Measurements from ENCODE around the gene PRRT1B. TPM values are rescaled to one million over a fixed set of nuclear protein-coding genes. Genes with fewer than 3 reads are reported as not detected.
"Not testable (repeated sequence)": the region's sequence is repeated elsewhere in the genome, so short reads cannot be mapped to it uniquely, and the experiment has no call there.

Gene PRRT1B
- total RNA-seq, 8 experiments from 2014 or later, result 0.29 TPM; not detected in 7

DNA sequence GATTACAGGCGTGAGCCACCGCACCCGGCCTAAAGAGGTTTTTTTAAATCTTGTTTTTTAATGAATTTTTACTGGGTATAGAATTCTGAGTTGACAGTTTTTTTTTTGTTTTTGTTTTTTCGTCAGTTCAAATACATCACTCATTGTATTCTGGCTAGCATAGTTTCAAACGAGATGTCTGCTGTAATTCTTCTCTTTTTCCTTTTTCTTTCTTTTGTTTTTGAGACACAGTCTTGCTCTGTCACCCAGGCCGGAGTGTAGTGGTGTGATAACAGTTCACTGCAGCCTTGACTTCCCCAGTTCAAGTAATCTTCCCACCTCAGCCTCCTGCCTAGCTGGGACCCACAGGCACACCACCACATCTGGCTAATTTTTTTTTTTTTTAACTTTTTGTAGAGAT lies 2.2 kb upstream of the PRRT1B start:
- no peak overlapping the region for H3K27ac ChIP-seq
- 33 to 100% (median 88%) methylated on average over 2 to 6 of the region's 6 CpGs; no CpG with 5 or more reads in 2 of the 10 experiments for WGBS, 10 experiments
- ATAC-seq (replicated peaks in 6 of 8), result no peak
- in situ Hi-C loops (cut with MboI; ENCODE audit: low pct_unique_long_range_greater_than_20kb in 2 of 9, low sequenced_read_pairs in 9 of 9, unreplicated experiment in 9 of 9), result no loop called here
- peaks cover 0 to 2% of the 10 kb centered on the region in 2 donors for H3K4me1 ChIP-seq (replicated peaks in 1 of 2)
- H3K4me3 ChIP-seq, result no peak overlapping the region

DNA sequence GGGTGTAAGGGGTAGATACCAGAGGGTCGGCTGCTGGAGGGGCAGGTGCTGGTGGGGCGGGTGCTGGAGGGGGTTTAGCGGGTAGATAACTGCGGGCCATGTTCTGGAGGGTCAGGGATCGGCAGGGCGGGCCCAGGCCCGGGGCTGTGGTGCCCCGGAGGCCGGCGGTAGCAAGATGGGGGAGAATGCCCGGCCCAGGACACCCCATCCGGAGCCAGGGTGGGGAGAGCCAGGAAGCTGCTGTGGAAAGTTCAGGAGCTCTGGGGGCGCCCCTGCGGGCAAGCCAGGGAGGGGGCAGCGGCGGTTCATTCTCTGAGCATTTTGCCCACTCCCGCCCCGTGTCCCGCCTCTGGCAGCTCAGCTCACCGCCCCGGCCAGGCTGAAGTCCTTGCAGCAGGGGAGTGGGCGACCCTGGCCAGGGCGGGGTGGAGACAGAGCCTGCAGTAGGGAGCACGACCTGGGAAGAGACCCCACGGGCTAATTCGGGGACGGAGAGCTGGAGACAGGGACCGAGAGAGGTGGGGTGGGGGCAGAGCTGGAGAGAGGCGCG lies 538 bp downstream of the PRRT1B start:
- ATAC-seq (replicated peaks in 6 of 8), result peak in 6 of 8 experiments; percentile 19 to 53 (median 42)
- H3K4me3 ChIP-seq, result peak overlapping the region in 3 of 5 donors; percentile 3 to 20 (median 3)
- in situ Hi-C loops (cut with MboI; ENCODE audit: low pct_unique_long_range_greater_than_20kb in 2 of 9, low sequenced_read_pairs in 9 of 9, unreplicated experiment in 9 of 9), result no loop called here

DNA sequence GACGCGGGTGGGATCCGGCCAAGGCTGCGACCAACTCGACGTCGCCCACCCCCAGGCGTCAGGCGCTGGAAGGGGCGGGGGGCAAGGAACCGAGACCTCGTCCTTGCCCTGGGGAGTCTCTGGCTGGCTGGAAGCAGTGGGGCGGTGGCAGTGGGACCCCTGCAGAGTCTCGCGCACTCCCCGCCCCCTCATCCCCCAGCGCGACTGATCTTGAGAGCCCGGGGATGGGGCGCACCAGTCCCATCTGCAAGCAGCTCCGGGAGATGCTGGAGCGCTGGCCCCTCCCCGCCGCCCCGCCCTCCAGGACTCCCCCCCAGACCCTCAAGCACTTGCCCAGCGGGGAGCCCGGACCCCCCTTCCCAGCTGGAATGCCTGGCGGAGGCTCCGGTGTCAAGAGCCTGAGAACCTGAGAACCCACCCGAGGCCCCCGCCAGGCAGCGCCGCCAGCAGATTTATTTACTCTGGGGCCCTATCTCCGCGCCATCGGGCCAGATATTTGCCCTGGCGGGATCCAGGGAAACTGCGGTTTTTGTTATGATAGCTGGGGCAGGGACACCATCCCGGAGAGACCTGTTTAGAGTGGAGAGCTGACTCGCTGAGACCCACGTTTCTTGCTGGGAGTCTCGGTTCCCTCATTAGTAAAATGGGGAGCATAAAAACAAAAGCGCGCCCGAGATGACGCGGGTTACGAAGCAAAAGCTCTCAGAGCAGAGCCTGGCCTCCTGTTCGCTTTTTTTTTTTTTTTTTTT lies 1.2 kb downstream of the PRRT1B start:
- Histone ChIP-seq H3K27ac (no peak overlapping the region), H3K4me3 (peak overlapping the region in 4 of 5 donors; percentile 3 to 20 (median 12)), H3K4me1 (replicated peaks in 1 of 2) (peaks cover 0 to 2% of the 10 kb centered on the region in 2 donors)
- in situ Hi-C loops (cut with MboI; ENCODE audit: low pct_unique_long_range_greater_than_20kb in 2 of 9, low sequenced_read_pairs in 9 of 9, unreplicated experiment in 9 of 9), result no loop called here
- 0 to 31% (median 7%) methylated on average over 1 to 12 of the region's 49 CpGs; no CpG with 5 or more reads in 2 of the 10 experiments for WGBS, 10 experiments
- peak; percentile 40 to 79 (median 70) for ATAC-seq (replicated peaks in 6 of 8)

More for the DNA sequence above, 538 bp downstream of the PRRT1B start:
- WGBS, 10 experiments, result no CpG with 5 or more reads among the region's 30 CpGs
- peaks cover 0 to 2% of the 10 kb centered on the region in 2 donors for H3K4me1 ChIP-seq (replicated peaks in 1 of 2)
- no peak overlapping the region for H3K27ac ChIP-seq

DNA sequence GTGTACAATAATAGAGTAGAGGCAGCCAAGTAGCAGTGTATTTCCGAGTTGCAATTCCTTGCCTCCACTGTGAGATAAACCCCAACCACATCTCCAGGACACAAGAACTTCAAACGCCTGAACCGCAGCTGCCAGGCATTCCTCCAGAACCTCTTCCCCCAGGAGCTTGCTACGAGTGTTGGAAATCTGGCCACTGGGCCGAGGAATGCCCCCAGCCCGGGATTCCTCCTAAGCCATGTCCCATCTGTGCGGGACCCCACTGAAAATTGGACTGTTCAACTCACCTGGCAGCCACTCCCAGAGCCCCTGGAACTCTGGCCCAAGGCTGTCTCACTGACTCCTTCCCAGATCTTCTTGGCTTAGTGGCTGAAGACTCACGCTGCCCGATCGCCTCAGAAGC lies 3.9 kb downstream of the PRRT1B start:
- H3K4me3 ChIP-seq; ATAC-seq (replicated peaks in 6 of 8); H3K27ac ChIP-seq; H3K4me1 ChIP-seq (replicated peaks in 1 of 2); in situ Hi-C loops (cut with MboI; ENCODE audit: low pct_unique_long_range_greater_than_20kb in 2 of 9, low sequenced_read_pairs in 9 of 9, unreplicated experiment in 9 of 9): not testable (repeated sequence)
- 35 to 100% (median 73%) methylated on average over 1 to 6 of the region's 10 CpGs; no CpG with 5 or more reads in 5 of the 10 experiments for WGBS, 10 experiments

DNA sequence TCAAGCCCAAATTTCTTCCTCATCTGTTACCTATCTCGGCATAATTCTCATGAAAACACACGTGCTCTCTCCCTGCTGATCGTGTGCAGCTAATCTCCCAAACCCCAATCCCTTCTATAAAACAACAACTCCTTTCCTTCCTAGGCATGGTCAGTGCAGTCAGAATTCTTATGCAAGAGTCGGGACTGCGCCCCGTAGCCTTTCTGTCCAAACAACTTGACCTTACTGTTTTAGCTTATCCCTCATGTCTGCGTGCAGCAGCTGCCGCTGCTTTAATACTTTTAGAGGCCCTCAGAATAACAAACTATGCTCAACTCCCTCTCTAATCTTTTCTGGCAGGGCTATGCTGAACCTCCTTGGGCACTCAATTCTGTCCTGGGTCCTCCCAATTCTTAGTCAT lies 5.1 kb downstream of the PRRT1B start:
- in situ Hi-C loops (cut with MboI; ENCODE audit: low pct_unique_long_range_greater_than_20kb in 2 of 9, low sequenced_read_pairs in 9 of 9, unreplicated experiment in 9 of 9); H3K4me1 ChIP-seq (replicated peaks in 1 of 2); ATAC-seq (replicated peaks in 6 of 8); H3K27ac ChIP-seq; H3K4me3 ChIP-seq: not testable (repeated sequence)
- 54 to 95% (median 82%) methylated on average over 2 to 7 of the region's 8 CpGs; no CpG with 5 or more reads in 1 of the 10 experiments for WGBS, 10 experiments

DNA sequence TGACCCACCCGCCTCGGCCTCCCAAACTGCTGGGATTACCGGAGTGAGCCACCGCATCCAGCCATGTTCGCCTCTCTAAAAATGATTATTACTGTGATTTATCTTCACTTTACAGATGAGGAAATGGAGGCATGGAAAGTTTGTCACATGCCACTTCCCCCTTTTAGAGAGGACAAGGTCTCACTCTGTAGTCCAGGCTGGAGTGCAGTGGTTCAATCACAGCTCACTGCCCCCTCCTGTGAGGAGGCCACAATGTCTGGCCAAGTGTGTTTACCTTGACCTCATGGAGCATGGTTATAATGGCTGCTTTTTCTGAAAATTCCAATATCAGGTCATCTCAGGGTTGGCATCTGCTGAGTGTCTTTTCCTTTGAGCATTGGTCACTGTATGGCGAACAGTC lies 6.7 kb downstream of the PRRT1B start:
- in situ Hi-C loops (cut with MboI; ENCODE audit: low pct_unique_long_range_greater_than_20kb in 2 of 9, low sequenced_read_pairs in 9 of 9, unreplicated experiment in 9 of 9), result no loop called here
- ATAC-seq (replicated peaks in 6 of 8), result no peak
- H3K4me1 ChIP-seq (replicated peaks in 1 of 2), result no peaks in the 10 kb centered on the region
- H3K4me3 ChIP-seq, result no peak overlapping the region
- no peak overlapping the region for H3K27ac ChIP-seq
- WGBS, 10 experiments, result 79 to 100% (median 96%) methylated on average over 2 to 6 of the region's 6 CpGs; no CpG with 5 or more reads in 4 of the 10 experiments

DNA sequence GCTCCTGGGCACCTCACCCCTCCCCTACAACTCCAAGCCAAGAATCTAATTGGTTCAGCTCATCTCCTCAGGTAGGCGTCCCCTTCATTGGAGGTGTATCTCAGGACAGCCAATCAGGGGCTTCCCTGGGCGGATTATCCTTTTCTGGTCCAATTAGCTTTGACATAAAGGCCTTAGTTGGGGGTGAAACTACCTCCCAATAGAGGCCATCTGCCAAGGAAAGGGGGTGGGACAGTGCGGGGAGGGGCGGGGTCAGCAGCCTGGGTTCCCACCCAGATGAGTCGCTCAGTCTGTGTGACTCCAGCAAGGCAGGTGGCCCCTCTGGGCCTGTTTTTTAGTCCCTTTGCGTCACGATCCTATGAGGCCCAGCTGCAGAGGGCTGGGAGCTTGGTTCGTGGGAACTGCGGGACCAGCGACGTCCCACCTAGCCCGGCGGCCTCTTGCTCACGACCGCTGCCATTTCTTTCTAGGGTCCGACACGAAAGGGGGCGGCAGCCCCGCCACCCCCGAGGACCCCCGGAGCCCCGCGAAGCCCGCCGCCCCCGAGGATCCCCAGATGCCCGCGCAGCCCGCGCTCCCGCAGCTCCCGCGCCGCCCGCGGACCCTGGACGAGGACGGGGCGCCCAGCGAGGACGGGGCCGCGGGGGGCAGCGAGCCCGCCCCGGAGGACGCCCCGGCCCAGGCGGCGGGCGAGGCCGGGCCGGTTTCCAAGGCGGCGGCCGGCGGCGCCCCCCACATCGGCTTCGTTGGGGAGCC lies 8.9 kb downstream of the PRRT1B start:
- 80 to 100% methylated on average over 1 to 2 of the region's 60 CpGs; no CpG with 5 or more reads in 8 of the 10 experiments for WGBS, 10 experiments
- Histone ChIP-seq H3K4me3 (no peak overlapping the region), H3K27ac (no peak overlapping the region), H3K4me1 (replicated peaks in 1 of 2) (no peaks in the 10 kb centered on the region)
- ATAC-seq (replicated peaks in 6 of 8), result peak in 1 of 8 experiments; percentile 47
- in situ Hi-C loops (cut with MboI; ENCODE audit: low pct_unique_long_range_greater_than_20kb in 2 of 9, low sequenced_read_pairs in 9 of 9, unreplicated experiment in 9 of 9), result no loop called here

DNA sequence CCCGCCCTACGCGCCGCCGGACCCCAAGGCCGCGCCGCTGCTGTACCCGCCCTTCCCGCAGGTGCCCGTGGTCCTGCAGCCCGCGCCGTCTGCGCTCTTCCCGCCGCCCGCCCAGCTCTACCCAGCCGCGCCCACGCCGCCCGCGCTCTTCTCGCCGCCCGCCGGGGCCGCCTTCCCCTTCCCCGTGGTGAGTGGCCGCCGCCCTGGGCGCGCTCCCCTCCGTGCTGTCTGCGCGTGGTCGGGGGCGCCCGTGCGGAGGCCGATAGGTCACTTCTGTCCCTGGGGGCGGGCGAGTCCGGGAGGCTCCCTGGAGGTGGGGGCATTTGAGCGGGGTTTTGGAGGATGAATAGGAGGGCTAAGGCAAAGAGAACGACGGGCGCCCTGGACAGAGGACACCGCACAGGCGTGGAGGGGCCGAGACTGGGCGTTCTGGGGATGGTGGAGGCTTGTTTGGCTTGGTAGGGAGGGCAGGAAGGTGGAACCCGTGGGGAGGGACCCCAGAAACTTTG lies 9.6 kb downstream of the PRRT1B start:
- no peak overlapping the region for H3K4me3 ChIP-seq
- ATAC-seq (replicated peaks in 6 of 8), result peak in 1 of 8 experiments; percentile 31
- H3K27ac ChIP-seq, result no peak overlapping the region
- in situ Hi-C loops (cut with MboI; ENCODE audit: low pct_unique_long_range_greater_than_20kb in 2 of 9, low sequenced_read_pairs in 9 of 9, unreplicated experiment in 9 of 9), result no loop called here
- H3K4me1 ChIP-seq (replicated peaks in 1 of 2), result no peaks in the 10 kb centered on the region
- WGBS, 10 experiments, result 40% methylated on average over 3 of the region's 54 CpGs; no CpG with 5 or more reads in 9 of the 10 experiments

DNA sequence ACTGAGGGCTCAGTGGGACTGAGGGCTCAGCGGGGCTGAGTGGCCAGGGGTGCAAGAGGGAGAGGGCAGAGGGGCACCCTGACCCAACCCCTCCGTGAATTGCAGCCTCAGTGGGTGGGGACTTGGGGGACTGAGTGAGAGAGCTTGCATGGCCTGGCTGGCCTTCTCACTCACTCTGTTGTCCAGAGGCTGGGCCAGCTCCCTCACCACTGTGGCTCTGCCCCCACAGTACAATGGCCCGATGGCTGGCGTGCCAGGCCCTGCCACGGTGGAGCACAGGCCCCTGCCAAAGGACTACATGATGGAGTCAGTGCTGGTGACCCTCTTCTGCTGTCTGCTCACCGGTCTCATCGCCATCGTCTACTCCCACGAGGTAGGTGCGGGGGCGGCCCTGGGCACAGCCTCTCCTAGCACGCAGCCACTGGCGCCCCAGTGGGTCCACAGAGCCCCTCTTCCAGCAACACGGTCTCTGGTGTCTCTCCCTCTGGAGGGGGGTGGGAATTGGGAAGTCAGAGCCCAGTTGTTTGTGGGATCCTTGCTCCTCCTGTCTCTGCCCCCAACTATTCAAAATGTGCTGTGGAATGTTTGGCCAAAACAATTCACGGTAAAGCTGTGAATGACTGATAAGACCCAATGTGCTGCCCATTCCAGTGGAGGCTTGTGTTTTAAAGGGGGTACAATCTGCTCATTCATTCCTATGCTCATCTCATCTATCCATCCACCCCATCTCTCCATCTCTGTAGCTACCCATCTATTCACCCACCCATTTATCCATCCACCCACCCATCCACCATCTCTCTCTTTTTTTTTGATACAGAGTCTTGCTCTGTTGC lies 10.7 kb downstream of the PRRT1B start:
- no peak overlapping the region for H3K4me3 ChIP-seq
- H3K4me1 ChIP-seq (replicated peaks in 1 of 2), result no peaks in the 10 kb centered on the region
- 0 to 100% (median 40%) methylated on average over 1 to 3 of the region's 15 CpGs; no CpG with 5 or more reads in 5 of the 10 experiments for WGBS, 10 experiments
- in situ Hi-C loops (cut with MboI; ENCODE audit: low pct_unique_long_range_greater_than_20kb in 2 of 9, low sequenced_read_pairs in 9 of 9, unreplicated experiment in 9 of 9), result no loop called here
- H3K27ac ChIP-seq, result no peak overlapping the region
- no peak for ATAC-seq (replicated peaks in 6 of 8)

DNA sequence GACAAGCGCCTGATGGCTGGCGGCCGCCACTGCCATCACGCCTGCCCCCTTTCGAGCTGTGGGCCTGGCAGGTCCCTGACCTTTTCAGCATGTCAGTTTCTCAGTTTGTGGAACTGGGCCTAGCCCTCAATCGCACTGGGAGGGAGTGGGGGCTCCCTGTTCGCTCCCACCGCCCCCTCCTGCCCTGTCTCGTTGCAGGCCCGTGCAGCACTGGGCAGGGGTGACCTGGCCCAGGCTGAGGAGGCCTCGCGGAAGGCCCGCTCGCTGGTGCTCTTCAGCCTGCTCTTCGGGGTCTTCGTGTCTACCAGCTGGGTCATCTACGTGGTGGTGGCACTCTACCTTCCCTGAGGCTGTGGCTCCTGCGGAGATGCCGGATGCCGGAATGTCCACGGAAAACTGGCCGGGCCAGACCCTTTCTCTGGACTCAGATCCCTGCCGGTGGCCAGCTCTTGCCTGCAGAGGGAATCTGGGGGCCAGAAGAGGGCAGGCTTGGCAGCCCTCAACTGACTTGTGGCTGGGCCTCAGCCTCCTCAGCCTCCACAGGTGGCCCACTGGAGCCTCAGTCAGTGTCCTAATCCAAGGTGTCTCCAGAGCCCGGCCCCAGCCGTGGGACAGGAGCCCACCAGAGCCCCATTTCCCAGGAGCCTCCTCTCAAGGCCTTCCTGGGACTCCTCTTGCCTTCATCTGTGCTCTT lies 12.7 kb downstream of the PRRT1B start:
- Histone ChIP-seq H3K27ac (no peak overlapping the region), H3K4me1 (replicated peaks in 1 of 2) (no peaks in the 10 kb centered on the region), H3K4me3 (no peak overlapping the region)
- in situ Hi-C loops (cut with MboI; ENCODE audit: low pct_unique_long_range_greater_than_20kb in 2 of 9, low sequenced_read_pairs in 9 of 9, unreplicated experiment in 9 of 9), result no loop called here
- no peak for ATAC-seq (replicated peaks in 6 of 8)
- WGBS, 10 experiments, result 84 to 90% methylated on average over 2 to 20 of the region's 25 CpGs; no CpG with 5 or more reads in 8 of the 10 experiments

DNA sequence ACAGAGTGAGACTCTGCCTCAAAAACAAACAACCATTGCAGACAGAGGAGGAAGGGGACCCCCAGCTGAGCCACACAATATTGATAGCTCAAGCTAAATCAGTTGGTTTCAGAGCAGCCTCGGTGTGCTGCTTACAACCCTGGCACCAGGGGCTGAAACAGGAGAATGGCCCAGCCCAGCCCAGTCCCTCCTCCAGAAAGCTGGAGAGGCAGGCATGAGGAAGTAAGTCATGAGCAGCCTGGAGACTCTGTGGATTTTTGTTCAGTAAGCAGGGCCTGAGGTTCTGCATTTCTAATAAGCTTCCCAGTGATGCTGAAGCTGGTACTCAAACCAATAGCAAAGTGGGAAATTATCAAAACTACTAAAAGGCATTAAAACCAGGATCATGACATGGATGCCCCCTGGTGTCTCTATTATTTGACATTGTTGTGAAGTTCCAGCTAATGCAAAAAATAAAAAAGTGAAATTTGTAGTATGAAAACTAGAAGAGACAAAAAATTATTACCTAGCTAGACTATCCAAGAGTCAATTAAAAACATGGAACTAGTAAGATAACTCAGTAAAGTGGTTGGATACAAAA lies 14.2 kb downstream of the PRRT1B start:
- no peak overlapping the region for H3K27ac ChIP-seq
- no peak overlapping the region for H3K4me3 ChIP-seq
- no CpG with 5 or more reads among the region's 1 CpG for WGBS, 10 experiments
- H3K4me1 ChIP-seq (replicated peaks in 1 of 2), result no peaks in the 10 kb centered on the region
- in situ Hi-C loops (cut with MboI; ENCODE audit: low pct_unique_long_range_greater_than_20kb in 2 of 9, low sequenced_read_pairs in 9 of 9, unreplicated experiment in 9 of 9), result no loop called here
- peak in 1 of 8 experiments; percentile 23 for ATAC-seq (replicated peaks in 6 of 8)
